GM21528 (cell line): Measurements from ENCODE around the gene LMO3.
"Not testable (repeated sequence)": the region's sequence is repeated elsewhere in the genome, so short reads cannot be mapped to it uniquely, and the experiment has no call there.

ENCODE experiments used
- ATAC-seq: cut with Tn5 transposase; IDR thresholded peaks from one replicate; pipeline ENCODE4 v1.9.1; 2021; ENCODE audit warnings: mild to moderate bottlenecking, moderate library complexity; ENCODE audit not compliant: unreplicated experiment, low FRiP score

LMO3 gene

DNA sequence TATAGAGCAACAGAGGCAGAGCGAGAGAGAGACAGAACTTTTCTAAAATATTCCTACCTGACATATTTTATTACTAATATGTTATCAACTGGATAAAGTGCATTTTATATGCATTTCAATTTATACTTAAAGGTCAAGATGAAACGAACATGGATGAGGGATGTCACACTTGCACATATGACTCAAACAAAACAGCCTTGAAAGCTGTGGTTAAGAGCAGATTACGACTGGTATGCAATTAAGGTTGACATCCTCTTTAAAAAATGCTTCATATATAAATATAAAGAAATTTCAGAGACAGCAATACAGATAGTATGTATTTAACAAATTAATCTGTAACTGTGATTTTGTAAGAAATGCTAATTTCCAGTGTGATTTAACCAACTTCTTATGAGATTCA lies 52.5 kb downstream of the LMO3 start:
- no peak for ATAC-seq

DNA sequence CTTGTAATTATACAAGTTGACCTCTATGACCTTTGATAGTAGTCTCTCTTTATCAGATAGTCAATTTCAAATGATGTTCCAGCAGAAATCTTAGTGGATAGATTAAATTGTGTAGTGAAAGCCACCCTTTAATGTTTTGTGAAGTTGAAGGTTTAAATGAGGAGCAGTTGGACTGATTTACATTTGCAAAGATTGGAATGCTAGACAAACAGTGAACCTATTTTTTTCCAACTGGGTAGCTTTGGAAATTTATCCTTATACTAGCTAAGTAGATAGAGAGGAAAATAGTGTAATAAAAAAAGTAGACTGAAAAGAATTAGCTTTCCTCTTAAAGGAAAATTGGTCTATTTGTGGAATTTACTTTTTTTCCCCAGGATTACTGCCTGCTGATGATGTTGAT lies 53.7 kb downstream of the LMO3 start:
- ATAC-seq = no peak

- ATAC-seq = no peak
Observed at GRCh38 chr12:16545836-16546235, 60.1 kb downstream of the LMO3 start.

- no peak for ATAC-seq
Observed at GRCh38 chr12:16542586-16542985, 63.4 kb downstream of the LMO3 start.

DNA sequence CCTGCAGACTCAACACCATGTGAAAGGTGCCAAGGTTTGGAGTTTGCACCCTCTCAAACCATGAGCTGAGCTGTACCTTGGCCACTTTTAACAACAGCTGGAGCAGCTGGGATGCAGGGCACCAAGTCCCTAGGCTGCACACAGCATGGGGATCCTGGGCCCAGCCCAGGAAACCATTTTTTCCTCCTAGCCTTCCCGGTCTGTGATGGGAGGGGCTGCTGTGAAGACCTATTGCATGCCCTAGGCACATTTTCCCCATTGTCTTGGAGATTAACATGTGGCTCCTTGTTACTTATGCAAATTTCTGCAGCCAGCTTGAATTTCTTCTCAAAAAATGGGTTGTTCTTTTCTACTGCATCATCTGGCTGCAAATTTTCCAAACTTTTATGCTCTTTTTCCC lies 68.3 kb downstream of the LMO3 start:
- not testable (repeated sequence) for ATAC-seq

DNA sequence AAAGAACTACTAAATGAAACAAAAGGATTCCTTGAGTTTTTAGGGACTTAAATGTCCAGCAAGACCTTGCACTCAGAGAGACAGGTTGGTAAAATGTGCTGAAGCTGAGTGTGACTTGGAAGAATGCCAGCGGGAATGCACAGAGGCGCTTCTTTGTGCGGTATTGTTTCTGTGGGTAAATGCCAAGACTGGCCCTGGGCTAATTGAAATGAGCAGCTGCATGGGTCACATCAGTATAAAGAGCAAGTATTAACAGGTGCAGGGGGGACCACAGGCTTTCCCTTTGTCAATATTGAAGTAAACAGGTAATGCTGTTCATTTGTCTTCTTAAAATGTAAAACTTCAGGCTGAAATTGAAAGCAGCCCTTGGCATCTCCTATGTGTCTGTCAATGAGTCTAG lies 74.3 kb downstream of the LMO3 start:
- no peak for ATAC-seq

GRCh38 chr12:16530268-16530850 lies 75.6 kb downstream of the LMO3 start:
- no peak for ATAC-seq

DNA sequence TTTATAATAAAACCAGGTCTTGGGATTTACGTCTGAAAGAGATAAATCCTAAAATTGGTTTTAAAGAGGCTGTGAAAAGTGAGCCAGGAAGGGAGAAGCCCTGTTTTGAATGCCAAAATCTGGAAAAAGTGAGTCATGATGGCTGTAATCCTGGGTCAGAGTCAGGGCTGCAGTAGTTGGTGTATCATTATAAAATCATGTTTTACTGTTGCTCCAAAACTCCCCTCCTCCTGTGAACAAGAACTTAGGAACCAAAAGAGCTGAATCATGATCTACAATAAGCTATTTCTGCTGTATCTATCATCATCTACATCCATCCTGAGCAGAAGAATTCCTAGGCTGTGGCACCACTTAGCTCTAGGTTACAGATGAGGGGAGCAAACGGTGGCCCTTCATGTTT lies 79.3 kb downstream of the LMO3 start:
- no peak for ATAC-seq

- no peak for ATAC-seq
Observed at GRCh38 chr12:16524378-16524777, 81.6 kb downstream of the LMO3 start.

DNA sequence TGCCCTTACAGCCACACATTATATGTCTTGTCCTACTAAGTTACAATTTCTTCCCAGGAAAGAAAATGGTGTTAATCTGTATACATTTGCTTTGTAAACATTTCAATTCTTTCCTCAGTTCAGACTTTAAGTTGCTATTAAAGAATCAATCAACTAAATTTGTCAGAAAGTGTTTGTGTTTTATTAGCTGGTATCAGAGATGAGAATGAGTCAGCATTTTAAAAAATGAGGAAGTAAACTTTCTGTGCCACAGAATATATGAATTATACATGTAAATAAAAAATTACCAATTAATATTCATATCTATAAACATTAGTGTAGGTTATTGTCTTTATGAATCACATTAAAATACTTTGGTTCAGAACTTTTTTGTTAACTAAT lies 82.0 kb downstream of the LMO3 start:
- no peak for ATAC-seq

DNA sequence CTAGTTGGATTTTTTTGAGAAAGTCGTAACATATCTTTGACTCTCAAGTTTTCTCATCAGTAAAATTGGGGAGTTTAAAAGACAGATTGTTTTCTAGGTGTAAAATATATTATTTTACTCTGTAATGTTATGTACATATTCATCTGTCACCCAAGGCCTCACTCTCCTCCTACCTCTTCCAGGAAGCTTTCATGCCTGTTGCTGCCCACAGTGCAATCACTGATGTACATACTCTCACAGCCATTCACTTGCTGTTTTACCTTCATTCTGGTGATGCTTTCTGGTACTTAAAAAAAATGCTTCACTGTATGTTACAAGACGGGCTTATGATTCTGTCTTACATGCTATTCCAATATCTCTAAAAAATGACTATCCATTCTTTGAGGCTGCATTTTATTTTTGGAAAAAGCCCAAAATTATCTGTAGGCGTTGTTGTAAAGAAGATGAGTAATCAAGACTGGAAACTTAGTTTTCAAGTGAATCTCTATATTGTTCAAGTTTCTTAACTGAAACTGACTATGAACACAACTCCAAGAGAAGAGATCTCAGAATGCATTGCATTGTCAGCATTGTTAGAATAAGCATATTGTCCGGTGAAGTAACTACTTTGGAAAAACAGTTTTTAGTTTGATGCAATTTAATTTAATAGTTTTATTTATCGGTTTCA lies 82.5 kb downstream of the LMO3 start:
- ATAC-seq = no peak

DNA sequence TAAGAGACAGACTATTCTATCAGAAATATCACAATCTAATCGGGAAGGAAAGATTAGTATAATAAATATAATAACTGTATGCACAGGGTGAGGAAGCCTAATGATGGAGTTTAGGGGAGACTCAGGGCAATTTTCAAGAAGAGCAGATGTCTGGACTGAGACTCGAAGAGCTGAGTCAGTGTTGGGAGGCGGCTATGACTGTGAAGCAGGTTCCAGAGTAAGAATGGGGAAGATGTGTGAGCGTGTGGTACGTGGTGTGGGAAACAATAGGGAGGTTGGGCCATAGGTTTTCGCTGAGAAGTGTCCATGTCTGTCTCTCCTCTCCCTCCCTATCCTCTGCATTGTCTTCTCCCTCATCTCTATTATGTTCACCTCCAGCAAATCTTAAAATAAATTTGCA lies 85.6 kb downstream of the LMO3 start:
- no peak for ATAC-seq

DNA sequence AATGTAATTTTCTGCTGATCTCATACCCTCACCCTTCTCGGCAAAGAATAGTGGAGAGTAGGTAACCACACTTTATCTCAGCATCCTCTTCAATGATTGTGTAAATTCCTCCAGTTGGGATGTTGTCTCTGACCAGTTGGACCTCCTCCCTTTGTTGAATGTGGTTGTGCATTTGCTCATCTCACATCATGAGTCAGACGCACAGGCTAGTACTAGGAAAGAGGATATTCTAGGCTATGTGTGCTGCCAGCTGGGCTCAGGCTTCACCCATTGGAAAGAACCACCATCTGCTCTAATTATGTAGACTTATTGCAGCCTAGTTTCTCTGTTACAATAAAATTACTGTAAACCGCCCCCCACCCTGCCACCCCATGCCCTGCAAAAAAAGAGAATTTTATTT lies 90.3 kb downstream of the LMO3 start:
- ATAC-seq = no peak

DNA sequence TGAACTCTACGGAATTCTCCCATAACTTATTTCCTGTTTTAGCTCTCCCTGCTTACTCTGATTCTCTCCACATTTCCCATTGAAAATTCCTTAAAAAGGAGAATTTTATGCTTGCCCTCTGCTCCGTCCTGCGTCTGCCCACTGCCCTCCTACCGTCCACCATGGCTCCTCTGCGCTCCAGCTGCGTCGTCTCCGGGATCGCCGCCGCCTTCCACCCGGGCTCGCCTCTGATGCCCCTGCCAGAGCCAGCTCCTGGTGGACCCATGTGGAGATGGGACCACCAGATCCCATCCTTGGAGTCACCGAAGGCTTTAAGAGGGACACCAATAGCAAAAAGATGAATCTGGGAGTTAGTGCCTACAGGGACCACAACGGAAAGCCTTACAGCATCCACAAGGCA lies 92.7 kb downstream of the LMO3 start:
- no peak for ATAC-seq

- ATAC-seq = no peak
Observed at GRCh38 chr12:16509411-16509810, 96.6 kb downstream of the LMO3 start.

DNA sequence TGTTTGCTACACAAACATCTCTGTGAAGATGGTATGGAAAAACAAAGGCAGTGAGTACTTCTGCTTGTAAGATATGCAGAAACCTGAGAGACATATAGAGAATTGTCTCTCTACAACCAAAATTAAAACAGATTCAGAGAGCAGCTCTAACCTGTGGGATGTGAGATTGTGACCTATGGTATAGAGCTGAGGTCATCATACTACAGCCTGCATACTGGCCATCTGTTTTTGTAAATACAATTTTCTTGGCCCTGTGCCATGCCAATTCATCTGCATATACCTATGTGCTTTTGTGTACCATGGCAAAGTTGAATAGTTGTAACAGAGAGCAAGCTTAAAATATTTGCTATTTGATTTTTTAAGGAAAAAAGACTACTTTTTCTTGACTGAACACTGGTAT lies 99.6 kb downstream of the LMO3 start:
- ATAC-seq = no peak

- ATAC-seq = no peak
Observed at GRCh38 chr12:16504200-16504599, 101.8 kb downstream of the LMO3 start.

DNA sequence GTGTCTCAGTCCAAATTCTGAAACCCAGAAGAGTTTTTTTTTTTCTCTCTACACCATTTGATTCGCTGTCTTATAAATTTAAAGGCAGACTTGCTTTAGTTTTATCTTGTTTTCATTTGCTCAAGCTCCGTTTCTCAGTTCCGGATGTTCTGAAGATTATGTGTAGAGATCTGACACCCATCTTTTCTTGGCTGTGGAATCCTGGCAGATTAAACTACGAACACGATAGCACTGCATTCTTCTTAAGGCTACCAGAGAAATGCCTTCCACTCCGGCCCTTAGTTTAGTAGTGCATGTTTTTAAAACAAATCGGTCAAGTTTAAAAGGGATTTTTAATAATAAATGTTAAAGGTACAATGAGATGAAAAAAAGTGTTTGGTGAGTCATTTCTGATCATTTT lies 106.4 kb downstream of the LMO3 start:
- no peak for ATAC-seq
